HepG2 (cell line): Measurements from ENCODE around the gene SLC50A1. TPM values are rescaled to one million over a fixed set of nuclear protein-coding genes. Genes with fewer than 3 reads are reported as not detected.

Source experiments
- AFF4 ChIP-seq: sonication (generic); formaldehyde crosslinking; IDR thresholded peaks from 2 replicates; pipeline ENCODE4 v1.4.0; 2020; ENCODE audit warnings: missing genetic modification reagents
- CREM ChIP-seq, 2 experiments: sonication (generic) in 1 of 2; formaldehyde crosslinking in 1 of 2; IDR thresholded peaks; 2 replicates each; pipeline versions ENCODE4 v1.4.0 to v1.6.1; 2016 to 2020; ENCODE audit warnings: antibody characterized with exemption in 1 of 2, mild to moderate bottlenecking in 1 of 2, missing genetic modification reagents in 1 of 2
- CSRNP2 ChIP-seq: sonication (generic); formaldehyde crosslinking; conservative IDR thresholded peaks from 2 replicates; pipeline ENCODE4 v1.8.0; 2022; ENCODE audit warnings: low read depth, missing genetic modification reagents
- CTCF ChIP-seq: sonication (generic); formaldehyde crosslinking; IDR thresholded peaks from 2 replicates; pipeline ENCODE4 v1.5.0; 2020; ENCODE audit warnings: mild to moderate bottlenecking, missing genetic modification reagents, moderate library complexity
- DR1 ChIP-seq: sonication (generic); formaldehyde crosslinking; IDR thresholded peaks from 2 replicates; pipeline ENCODE4 v1.8.0; 2021; ENCODE audit warnings: mild to moderate bottlenecking, missing genetic modification reagents, inconsistent platforms
- GATAD2A ChIP-seq: IDR thresholded peaks from 2 replicates; pipeline ENCODE4 v1.6.1; 2016
- MED8 ChIP-seq: sonication (generic); formaldehyde crosslinking; IDR thresholded peaks from 2 replicates; pipeline ENCODE4 v1.8.1; 2023; ENCODE audit warnings: mild to moderate bottlenecking, missing genetic modification reagents; ENCODE audit not compliant: insufficient replicate concordance
- NFKB2 ChIP-seq: sonication (generic); formaldehyde crosslinking; IDR thresholded peaks from 2 replicates; pipeline ENCODE4 v1.4.0; 2020; ENCODE audit warnings: missing genetic modification reagents, borderline replicate concordance
- PHF8 ChIP-seq: sonication (generic); formaldehyde crosslinking; IDR thresholded peaks from 2 replicates; pipeline ENCODE4 v1.5.0; 2020; ENCODE audit warnings: missing genetic modification reagents
- SMAD1 ChIP-seq: sonication (generic); formaldehyde crosslinking; IDR thresholded peaks from 2 replicates; pipeline ENCODE4 v1.4.0; 2020; ENCODE audit warnings: missing genetic modification reagents, low read depth, mild to moderate bottlenecking, borderline replicate concordance
- SP5 ChIP-seq: IDR thresholded peaks from 2 replicates; pipeline ENCODE4 v1.6.1; 2016; ENCODE audit warnings: low read depth, borderline replicate concordance
- TBX3 ChIP-seq: fragments of 450-650 bp; IDR thresholded peaks from 2 replicates; pipeline ENCODE4 v1.6.1; 2017; ENCODE audit warnings: antibody characterized with exemption, mild to moderate bottlenecking, inconsistent platforms, borderline replicate concordance
- TEAD3 ChIP-seq: optimal IDR thresholded peaks from 2 replicates; pipeline ENCODE3; 2016; ENCODE audit warnings: borderline replicate concordance
- TOPORS ChIP-seq: sonication (generic); formaldehyde crosslinking; IDR thresholded peaks from 2 replicates; pipeline ENCODE4 v1.8.0; 2023; ENCODE audit warnings: mild to moderate bottlenecking, missing genetic modification reagents
- ZFP90 ChIP-seq: sonication (generic); formaldehyde crosslinking; IDR thresholded peaks from 2 replicates; pipeline ENCODE4 v1.8.0; 2022; ENCODE audit warnings: missing genetic modification reagents, mild to moderate bottlenecking, inconsistent platforms, borderline replicate concordance
- ZNF282 ChIP-seq: fragments of 450-650 bp; IDR thresholded peaks from 2 replicates; pipeline ENCODE4 v1.6.1; 2018; ENCODE audit not compliant: partially characterized antibody
- ZNF33B ChIP-seq: sonication (generic); formaldehyde crosslinking; IDR thresholded peaks from 2 replicates; pipeline ENCODE4 v1.5.1; 2020; ENCODE audit warnings: mild to moderate bottlenecking, missing genetic modification reagents
- ZNF430 ChIP-seq: sonication (generic); formaldehyde crosslinking; IDR thresholded peaks from 2 replicates; pipeline ENCODE4 v1.9.0; 2021; ENCODE audit warnings: mild to moderate bottlenecking, missing genetic modification reagents
- ZNF788 ChIP-seq: sonication (generic); formaldehyde crosslinking; IDR thresholded peaks from 2 replicates; pipeline ENCODE4 v1.5.0; 2020; ENCODE audit warnings: mild to moderate bottlenecking, missing genetic modification reagents, borderline replicate concordance
- ZSCAN5A ChIP-seq: sonication (generic); formaldehyde crosslinking; IDR thresholded peaks from 2 replicates; pipeline ENCODE4 v1.8.0; 2022; ENCODE audit warnings: mild to moderate bottlenecking, missing genetic modification reagents, borderline replicate concordance
- polyA plus RNA-seq, 8 experiments: library from polyadenylated mRNA; depleted of rRNA in 3 of 8; stranded (reverse) in 7 of 8; unstranded in 1 of 8; fragments of >200 nt; fragmentation: Illumina TruSeq in 4 of 8; extraction: Trizol in 4 of 8; gene quantifications; 2 replicates each; pipeline versions ENCODE4 v1.2.1 to v1.2.3, GENCODE V29; 2011 to 2016; ENCODE audit warnings: low read depth in 4 of 8, missing spikeins in 1 of 8, mixed read lengths in 1 of 8; ENCODE audit not compliant: insufficient read depth in 1 of 8
- total RNA-seq, 5 experiments: library from RNA; depleted of rRNA; stranded (reverse); fragments of >200 nt; fragmentation: Illumina TruSeq; extraction: Trizol; gene quantifications; 2 replicates each; pipeline ENCODE4 v1.2.3, GENCODE V29; 2016; ENCODE audit warnings: low read depth in 1 of 5

SLC50A1 gene
- total and polyA plus RNA-seq, 2 of the 13 experiments (the other 11 are each of a cell fraction or from before 2014, with no cell fraction given): 22.5 to 46.8 TPM

- no peak for TF ChIP-seq MED8
- peak; percentile 42; the same call in 1 of the 2 replicates for TF ChIP-seq CREM (IDR thresholded peaks at IDR 0.05)
- TF ChIP-seq CREM (CRISPR knock-in tag; IDR thresholded peaks at IDR 0.05): no peak
- 0 out of 2 replicates have a peak, but pooled peaks have one; percentile 38 for TF ChIP-seq ZNF430 (CRISPR knock-in tag)
- TF ChIP-seq GATAD2A (CRISPR knock-in tag): peak; percentile 82
- TF ChIP-seq ZNF282: no peak
- no peak for TF ChIP-seq AFF4
- peak; percentile 37; the same call in 1 of the 2 replicates for TF ChIP-seq ZNF788 (CRISPR knock-in tag)
- TF ChIP-seq TOPORS (CRISPR knock-in tag): no peak
- TF ChIP-seq TBX3: peak; percentile 81
- no peak for TF ChIP-seq CTCF (CRISPR knock-in tag)
- TF ChIP-seq SMAD1 (CRISPR knock-in tag): no peak
- no peak for TF ChIP-seq DR1 (CRISPR knock-in tag)
- TF ChIP-seq ZNF33B: no peak
- TF ChIP-seq SP5 (CRISPR knock-in tag): 0 out of 2 replicates have a peak, but pooled peaks have one; percentile 30
- TF ChIP-seq ZSCAN5A (CRISPR knock-in tag): no peak
- peak; percentile 73 for TF ChIP-seq TEAD3 (CRISPR knock-in tag)
- TF ChIP-seq ZFP90: peak; percentile 26; the same call in 1 of the 2 replicates
- TF ChIP-seq PHF8 (CRISPR knock-in tag): no peak
- no peak for TF ChIP-seq CSRNP2 (CRISPR knock-in tag)
- no peak for TF ChIP-seq NFKB2 (CRISPR knock-in tag)
Measured at GRCh38 chr1:155107309-155108264, 28.1 kb upstream of the SLC50A1 start (continued).
